HG03558 (cell line): ENCODE results near the gene TBKBP1.
"Not testable (repeated sequence)": the region's sequence is repeated elsewhere in the genome, so short reads cannot be mapped to it uniquely, and the experiment has no call there.

ENCODE experiments used
- ATAC-seq: cut with Tn5 transposase; IDR thresholded peaks from one replicate; pipeline ENCODE4 v1.9.1; 2021; ENCODE audit warnings: moderate number of reproducible peaks; ENCODE audit not compliant: unreplicated experiment; ENCODE audit errors: extremely low read depth

The TBKBP1 gene

GRCh38 chr17:47676199-47676472 is 17.8 kb upstream of the TBKBP1 start:
- ATAC-seq: no peak

- ATAC-seq: no peak
Observed at GRCh38 chr17:47676510-47677165, 17.3 kb upstream of the TBKBP1 start.

- ATAC-seq: no peak
Observed at GRCh38 chr17:47678196-47678595, 15.8 kb upstream of the TBKBP1 start.

GRCh38 chr17:47682138-47682537 is 11.8 kb upstream of the TBKBP1 start:
- no peak for ATAC-seq

- not testable (repeated sequence) for ATAC-seq
Observed at GRCh38 chr17:47682727-47683126, 11.2 kb upstream of the TBKBP1 start.

- no peak for ATAC-seq
Observed at GRCh38 chr17:47684025-47684424, 9.9 kb upstream of the TBKBP1 start.

GRCh38 chr17:47684535-47685193 is 9.3 kb upstream of the TBKBP1 start:
- ATAC-seq: no peak

- no peak for ATAC-seq
Observed at GRCh38 chr17:47685556-47686275, 8.2 kb upstream of the TBKBP1 start.

GRCh38 chr17:47686276-47686635 is 7.7 kb upstream of the TBKBP1 start:
- ATAC-seq: no peak

- no peak for ATAC-seq
Observed at GRCh38 chr17:47686664-47687327, 7.2 kb upstream of the TBKBP1 start.

- no peak for ATAC-seq
Observed at GRCh38 chr17:47687328-47687690, 6.7 kb upstream of the TBKBP1 start.

GRCh38 chr17:47687748-47688147 is 6.2 kb upstream of the TBKBP1 start:
- ATAC-seq: no peak

GRCh38 chr17:47690121-47690520 is 3.8 kb upstream of the TBKBP1 start:
- no peak for ATAC-seq

GRCh38 chr17:47692137-47692894 is 1.6 kb upstream of the TBKBP1 start:
- ATAC-seq: no peak

- ATAC-seq: no peak
Observed at GRCh38 chr17:47692895-47693730, 848 bp upstream of the TBKBP1 start.

GRCh38 chr17:47694581-47695428 is 844 bp downstream of the TBKBP1 start:
- no peak for ATAC-seq

GRCh38 chr17:47695429-47696376 is 1.7 kb downstream of the TBKBP1 start:
- no peak for ATAC-seq
